Nucleus accumbens (tissue), 56 donors: ENCODE data around the gene SPIRE2.
"Not testable (repeated sequence)": the region's sequence is repeated elsewhere in the genome, so short reads cannot be mapped to it uniquely, and the experiment has no call there.

Experiments
- DNase-seq, 56 donors: peaks; one replicate each; lab custom pipeline; 2025; lab: John Stamatoyannopoulos, UW

Gene SPIRE2

GRCh38 chr16:89828199-89828869 is at the start of gene SPIRE2:
Gene SPIRE2, plus strand, starts transcription at chr16:89828475. Its CDS starts 76 bp downstream, at chr16:89828551.
- peak in 42 of 56 donors; percentile 12 to 82 (median 46) for DNase-seq

GRCh38 chr16:89779231-89779908 is 48.9 kb upstream of the SPIRE2 start:
- peak in 16 of 56 donors; percentile 4 to 43 (median 13) for DNase-seq

DNA sequence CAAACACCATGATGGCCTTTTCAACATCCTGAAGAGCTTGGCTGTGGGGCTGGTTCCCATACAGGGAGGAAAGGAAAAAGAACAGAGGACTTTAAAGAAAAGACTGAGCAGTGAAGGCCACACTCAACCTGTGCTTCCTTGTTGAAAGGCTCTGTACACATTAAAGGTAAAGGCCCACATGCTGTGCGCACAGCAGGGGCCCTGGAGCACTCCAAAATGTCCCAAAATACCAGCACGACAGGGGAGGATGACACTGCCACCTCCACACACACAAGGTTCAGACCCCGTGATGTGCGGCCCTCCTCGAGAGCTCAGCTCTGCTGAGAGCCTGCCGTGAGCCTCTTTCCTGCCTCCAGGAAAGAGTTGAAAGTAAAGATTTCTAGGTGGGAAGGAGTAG is 48.4 kb upstream of the SPIRE2 start:
- DNase-seq = peak in 7 of 56 donors; percentile 9 to 34 (median 20)

DNA sequence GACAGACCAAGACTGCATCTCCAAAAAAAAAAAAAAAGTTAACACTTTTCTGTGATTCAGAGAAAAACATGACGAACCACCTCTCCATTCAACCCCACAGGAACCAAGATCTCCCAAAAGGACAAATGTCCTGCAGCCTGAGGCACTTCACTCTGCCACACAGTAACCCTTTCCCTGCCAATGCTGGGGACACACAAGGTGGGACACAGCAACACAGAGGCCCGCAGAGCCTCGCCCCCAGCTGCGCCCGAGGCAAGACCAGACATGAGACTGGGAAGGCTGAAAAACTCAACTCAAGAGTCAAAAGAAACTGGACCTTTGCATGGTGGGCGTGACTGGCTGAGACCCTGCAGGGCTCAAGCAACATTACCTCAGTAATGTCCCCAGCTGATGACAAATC is 45.8 kb upstream of the SPIRE2 start:
- no peak for DNase-seq

DNA sequence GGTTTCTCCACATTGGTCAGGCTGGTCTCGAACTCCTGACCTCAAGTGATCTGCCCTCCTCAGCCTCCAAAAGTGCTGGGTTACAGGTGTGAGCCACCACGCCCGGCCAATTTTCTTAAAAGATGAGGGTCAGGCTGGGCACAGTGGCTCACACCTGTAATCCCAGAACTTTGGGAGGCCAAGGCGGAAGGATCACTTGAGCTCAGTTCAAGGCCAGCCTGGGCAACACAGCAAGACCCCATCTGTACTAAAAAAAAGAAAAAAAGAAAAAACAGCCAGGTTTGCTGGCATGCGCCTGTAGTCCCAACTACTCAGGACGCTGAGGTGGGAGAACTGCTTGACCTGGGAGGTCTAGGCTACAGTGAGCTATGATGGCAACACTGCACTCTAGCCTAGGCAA is 44.3 kb upstream of the SPIRE2 start:
- not testable (repeated sequence) for DNase-seq

- no peak for DNase-seq
Measured at GRCh38 chr16:89784406-89784805, 43.9 kb upstream of the SPIRE2 start.

DNA sequence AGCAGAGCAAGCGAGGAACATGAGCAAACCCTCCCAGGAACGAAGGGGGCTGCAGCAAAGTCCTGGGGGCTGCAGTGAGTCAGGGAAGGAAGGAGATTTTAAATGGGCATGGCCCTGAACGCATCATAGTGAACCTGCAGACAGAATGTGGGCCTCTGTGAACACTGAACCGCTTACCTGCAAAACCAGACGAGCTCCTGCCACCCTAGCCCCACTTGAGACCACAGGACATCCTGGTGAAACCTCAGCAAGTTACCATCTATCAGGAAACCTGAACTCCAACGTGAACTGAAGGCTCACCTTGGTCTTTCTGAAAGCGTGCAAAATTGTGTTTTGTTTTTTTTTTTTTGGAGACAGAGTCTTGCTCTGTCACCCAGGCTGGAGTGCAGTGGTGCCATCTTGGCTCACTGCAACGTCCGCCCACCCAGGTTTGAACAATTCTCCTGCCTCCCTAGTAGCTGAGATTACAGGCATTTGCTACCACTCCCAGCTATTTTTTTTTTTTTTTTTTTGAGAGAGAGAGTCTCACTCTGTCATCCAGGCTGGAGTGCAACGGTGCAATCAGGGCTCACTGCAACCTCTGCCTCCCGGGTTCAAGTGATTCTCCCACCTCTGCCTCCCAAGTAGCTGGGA is 42.6 kb upstream of the SPIRE2 start:
- peak in 14 of 56 donors; percentile 1 to 46 (median 12) for DNase-seq

GRCh38 chr16:89786474-89787364 is 41.6 kb upstream of the SPIRE2 start:
- DNase-seq = no peak

DNA sequence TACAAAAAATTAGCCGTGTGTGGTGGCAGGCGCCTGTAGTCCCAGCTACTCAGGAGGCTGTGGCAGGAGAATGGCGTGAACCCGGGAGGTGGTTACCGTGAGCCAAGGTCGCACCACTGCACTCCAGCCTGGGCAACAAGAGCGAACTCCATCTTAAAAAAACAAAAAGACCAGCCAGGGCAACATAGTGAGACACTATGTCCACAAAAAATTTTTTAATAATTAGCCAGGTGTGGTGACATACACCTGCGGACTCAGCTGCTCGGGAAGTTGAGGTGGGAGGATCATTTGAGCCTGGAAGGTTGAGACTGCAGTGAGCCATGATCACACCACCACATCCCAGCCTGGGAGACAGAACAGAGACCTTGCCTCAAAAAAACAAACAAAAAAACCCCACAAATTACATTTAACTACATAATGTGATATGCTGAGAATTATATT is 40.9 kb upstream of the SPIRE2 start:
- no peak for DNase-seq

DNA sequence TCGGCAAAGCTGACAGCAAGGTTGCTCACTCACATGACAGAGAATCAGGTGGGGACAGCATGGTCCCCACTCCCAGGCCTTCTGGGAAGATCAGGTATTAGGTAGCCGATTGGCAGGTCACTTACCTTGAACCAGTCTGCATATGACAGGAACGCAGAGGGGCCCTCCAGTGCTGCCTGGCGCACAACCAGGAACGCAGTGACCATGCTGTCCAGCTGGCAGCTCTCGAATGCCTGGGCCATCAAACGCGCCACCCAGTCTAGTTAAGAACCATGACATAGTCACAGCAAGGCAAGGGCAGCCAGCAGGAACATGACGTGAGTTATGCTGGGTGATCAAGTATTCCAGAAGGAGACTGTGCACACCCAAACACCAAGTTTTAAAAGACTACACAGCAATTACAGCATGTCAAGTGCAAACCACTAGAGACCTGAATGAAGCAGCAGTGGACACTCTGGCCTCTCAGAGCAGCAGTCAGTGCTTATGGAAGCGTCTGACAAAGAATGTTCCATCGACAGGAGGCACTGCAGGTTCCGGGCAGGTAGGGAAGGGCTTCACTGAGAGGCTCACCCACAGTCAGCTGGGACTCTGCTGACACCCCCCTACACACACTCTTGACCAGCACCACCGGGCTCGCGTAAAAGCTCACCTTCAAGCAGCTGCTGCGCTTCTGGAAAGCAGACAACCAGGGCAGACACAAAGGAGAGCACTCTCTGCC is 36.8 kb upstream of the SPIRE2 start:
- no peak for DNase-seq

DNA sequence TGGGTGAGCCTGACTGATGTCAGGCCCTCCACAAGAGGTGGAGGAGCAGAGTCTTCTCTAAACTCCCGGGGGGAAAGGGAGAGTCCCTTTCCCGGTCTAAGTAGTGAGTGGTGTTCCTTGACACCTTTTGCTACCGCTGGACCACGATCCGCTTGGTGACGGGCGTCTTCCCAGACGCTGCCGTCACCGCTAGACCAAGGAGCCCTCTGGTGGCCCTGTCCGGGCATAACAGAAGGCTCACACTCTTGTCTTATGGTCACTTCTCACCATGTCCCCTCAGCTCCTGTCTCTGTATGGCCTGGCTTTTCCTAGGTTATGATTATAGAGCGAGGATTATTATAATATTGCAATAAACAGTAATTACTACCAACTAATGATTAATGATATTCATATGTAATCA is 35.2 kb upstream of the SPIRE2 start:
- DNase-seq = peak in 39 of 56 donors; percentile 3 to 76 (median 24)

GRCh38 chr16:89793955-89794354 is 34.3 kb upstream of the SPIRE2 start:
- no peak for DNase-seq

- DNase-seq = peak in 18 of 56 donors; percentile 2 to 60 (median 25)
Measured at GRCh38 chr16:89795676-89796075, 32.6 kb upstream of the SPIRE2 start.

- DNase-seq = no peak
Measured at GRCh38 chr16:89796104-89796503, 32.2 kb upstream of the SPIRE2 start.

DNA sequence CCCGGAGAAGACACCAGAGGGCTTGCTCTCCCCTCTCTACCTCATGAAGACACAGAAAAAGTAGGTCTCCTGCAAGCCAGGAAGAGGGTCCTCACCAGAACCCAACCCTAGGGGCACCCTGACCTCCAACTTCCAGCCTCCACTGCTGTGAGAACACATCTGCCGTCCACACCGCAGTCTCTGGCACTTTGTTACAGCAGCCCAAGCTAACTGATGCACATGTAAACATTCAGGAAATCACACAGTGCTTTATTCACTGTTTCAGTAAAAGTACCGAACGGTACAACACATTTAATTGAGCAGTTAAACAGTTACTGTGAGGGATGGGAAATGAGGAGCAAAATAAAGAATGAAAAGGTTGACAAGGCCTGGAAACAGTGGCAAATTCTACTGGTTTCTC is 30.1 kb upstream of the SPIRE2 start:
- DNase-seq = no peak

DNA sequence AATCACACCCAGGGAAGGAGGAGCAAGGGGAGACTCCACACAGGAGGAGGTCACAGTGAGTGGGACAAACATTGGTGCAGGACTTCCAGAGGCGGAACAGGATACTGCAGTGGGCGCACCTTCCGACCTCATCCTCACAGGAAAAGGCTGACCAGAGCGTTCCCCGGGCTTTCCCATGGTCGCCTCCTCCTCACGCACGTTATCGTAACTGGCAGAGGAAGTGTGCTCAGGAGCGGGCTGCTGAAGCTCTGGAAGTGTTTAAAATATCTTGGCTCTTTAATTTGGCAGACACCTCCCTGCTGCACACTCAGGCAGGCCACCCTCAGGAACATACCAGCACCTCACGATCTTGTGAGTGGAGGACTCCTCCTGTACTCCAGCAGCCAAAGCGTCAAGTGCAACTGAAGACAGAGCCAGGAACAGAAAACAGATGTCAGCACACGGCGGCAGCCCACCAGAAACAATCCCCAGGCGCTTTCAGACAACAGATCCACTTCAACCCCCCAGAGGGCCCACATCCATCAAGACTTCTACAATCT is 29.4 kb upstream of the SPIRE2 start:
- DNase-seq = no peak

DNA sequence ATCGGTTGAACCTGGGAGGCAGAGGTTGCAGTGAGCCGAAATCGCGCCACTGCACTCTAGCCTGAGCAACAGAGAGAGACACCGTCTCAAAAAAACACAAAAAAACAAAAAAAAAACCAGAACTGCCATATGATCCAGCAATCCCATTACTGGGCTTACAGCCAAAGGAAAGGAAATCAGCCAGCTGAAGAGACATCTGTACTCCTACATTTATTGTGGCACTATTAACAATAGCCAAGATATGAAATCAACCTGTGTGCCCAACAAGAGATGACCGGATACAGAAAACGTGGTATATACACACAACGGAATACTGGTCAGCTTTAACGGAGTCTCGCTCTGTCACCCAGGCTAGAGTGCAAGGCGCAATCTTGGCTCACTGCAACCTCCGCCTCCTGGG is 26.5 kb upstream of the SPIRE2 start:
- no peak for DNase-seq

- DNase-seq = no peak
Measured at GRCh38 chr16:89805136-89805905, 23.0 kb upstream of the SPIRE2 start.
